Cerebellar nuclear complex (tissue), 1 donor: Measurements from ENCODE around the gene SULT2B1.
"Not testable (repeated sequence)": the region's sequence is repeated elsewhere in the genome, so short reads cannot be mapped to it uniquely, and the experiment has no call there.

Source experiments
- DNase-seq, 2 experiments: peaks; one replicate each; lab custom pipeline; 2025; lab: John Stamatoyannopoulos, UW

The SULT2B1 gene

GRCh38 chr19:48558018-48558684, 6.2 kb downstream of the SULT2B1 start:
- DNase-seq = no peak

DNA sequence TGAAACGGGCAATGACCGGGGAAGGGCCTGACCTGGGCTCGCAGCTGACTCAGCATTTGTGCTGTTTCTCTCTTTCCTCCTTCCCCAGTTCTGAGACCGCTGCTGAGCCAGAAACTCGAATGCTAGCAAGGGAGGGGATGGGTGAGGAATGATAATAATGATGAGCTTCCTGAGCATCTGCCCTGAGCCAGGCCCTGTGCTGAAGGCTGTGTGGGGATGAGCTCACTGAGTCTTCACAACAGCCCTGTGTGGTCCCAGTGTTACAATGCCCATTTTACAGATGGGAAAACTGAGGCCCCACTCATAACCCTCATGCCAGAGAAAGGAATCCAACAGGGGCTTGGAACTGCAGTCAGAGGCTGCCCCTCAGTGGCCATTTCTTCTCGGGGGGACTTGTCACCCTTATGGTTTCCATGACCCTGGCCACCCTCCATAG, 8.1 kb downstream of the SULT2B1 start:
- no peak for DNase-seq

GRCh38 chr19:48561412-48561811, 9.4 kb downstream of the SULT2B1 start:
- DNase-seq = no peak

DNA sequence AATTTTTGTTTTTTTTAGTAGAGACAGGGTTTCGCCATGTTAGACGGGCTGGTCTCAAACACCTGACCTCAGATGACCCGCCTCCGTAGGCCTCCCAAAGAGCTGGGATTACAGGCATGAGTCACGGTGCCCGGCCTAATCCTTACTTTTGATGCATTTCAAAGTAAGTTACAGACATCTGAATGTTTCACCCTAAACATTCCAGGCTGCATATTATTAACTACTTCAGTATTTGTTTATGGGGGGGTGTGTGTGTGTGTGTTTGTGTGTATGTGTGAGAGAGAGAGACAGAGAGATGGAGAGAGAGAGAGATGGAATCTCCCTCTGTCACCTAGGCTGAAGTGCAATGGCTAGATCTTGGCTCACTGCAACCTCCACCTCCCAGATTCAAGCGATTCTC, 13.1 kb downstream of the SULT2B1 start:
- DNase-seq = no peak

DNA sequence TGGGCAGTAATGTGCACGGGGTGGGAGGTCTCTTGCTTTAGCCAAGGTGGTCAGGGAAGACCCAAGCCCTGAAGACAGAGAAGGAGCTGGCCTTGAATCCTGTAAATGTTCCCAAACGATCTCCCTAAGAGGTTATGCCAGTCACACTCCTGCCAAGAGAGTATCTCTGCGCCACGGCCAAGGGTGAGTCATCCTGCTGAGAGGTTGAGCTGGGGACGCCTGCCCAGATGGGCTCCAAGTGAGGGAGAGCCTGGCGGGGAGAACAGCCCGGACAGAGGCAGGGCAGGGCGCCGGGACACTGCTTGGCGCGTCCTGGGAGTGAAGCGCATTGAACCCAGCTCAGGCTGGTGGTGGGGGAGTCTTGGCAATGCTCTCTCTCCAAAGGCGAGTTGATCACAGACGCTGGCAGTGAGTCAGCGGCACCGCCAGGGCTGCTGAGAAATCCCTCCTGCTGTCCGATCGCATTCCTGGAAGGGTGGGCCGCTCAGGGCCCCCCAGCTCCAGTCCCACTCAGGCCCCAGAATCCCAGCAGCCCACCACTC, 16.4 kb downstream of the SULT2B1 start:
- no peak for DNase-seq

DNA sequence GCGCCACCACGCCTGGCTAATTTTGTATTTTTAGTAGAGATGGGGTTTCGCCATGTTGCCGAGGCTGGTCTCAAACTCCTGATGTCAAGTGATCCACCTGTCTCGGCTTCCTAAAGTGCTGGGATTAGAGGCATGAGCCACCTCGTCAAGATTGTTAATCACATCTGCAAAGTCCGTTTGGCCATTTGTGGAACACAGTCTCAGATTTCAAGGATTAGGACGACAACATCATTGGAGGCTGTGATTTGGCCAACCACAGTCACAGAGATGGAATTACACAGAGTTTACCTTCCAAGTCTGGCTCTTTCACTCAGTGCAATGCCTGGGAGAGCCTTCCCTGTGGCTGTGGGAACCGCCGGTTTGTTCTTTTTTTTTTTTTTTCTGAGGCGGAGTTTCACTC, 17.8 kb downstream of the SULT2B1 start:
- DNase-seq = no peak

- no peak for DNase-seq
These were observed 19.6 kb downstream of the SULT2B1 start for GRCh38 chr19:48571378-48572162.

DNA sequence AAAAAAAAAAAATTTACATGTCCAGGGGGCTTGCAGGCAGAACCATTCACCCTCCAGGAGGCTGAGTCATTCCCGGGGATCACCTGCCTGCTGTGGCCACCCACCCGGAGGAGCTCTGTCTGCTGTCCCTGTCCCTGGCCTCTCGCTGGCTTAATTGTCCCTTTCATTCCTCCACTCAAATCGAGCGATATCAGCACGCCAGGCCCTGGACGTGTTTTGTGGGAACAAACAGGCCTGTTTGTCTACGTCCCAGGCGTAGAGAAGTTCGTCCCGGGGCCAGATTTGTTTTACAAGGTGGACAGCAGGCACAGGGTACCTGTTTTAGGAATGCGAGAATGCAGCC, 21.2 kb downstream of the SULT2B1 start:
- DNase-seq = no peak

DNA sequence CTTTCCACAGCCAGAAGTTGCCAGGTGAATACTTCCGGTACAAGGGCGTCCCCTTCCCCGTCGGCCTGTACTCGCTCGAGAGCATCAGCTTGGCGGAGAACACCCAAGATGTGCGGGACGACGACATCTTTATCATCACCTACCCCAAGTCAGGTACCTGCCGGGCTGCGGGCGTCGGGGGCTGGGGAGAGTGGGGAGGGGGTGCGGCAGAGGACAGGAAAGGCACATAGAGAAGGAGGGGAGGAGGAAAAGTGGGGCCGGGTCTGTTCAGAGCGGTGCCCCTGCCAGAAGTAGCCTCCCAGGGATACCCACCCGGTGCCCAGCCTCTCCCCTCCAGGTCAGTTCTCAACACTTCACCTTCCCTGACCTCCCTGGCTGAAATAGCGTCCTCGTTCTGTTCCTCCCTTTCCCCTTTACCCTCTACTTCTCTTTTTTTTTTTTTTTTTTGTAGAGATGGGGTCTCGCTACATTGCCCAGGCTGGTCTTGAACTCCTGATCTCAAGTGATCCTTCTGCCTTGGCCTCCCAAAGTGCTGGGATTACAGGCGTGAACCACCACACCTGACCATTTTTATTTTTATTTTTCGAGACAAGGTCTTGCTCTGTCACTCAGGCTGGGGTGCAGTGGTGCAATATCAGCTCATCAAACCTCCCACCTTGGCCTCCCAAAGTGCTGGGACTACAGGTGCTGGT, 24.1 kb downstream of the SULT2B1 start:
- DNase-seq = no peak

DNA sequence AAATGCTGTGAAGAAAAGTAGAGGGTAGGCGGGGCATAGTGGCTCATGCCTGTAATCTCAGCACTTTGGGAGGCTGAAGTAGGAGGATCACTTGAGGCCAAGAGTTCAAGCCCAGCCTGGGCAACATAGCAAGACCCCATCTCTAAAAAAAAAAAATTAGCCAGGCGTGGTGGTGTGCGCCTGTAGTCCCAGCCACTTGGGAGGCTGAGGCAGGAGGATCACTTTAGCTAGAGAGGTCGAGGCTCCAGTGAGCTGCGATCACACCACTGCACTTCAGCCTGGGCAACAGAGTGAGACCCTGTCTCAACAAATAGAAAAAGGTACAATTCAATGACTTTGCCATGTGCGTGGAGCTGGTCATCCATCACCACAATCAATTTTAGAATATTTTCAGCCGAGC, 25.9 kb downstream of the SULT2B1 start:
- not testable (repeated sequence) for DNase-seq

DNA sequence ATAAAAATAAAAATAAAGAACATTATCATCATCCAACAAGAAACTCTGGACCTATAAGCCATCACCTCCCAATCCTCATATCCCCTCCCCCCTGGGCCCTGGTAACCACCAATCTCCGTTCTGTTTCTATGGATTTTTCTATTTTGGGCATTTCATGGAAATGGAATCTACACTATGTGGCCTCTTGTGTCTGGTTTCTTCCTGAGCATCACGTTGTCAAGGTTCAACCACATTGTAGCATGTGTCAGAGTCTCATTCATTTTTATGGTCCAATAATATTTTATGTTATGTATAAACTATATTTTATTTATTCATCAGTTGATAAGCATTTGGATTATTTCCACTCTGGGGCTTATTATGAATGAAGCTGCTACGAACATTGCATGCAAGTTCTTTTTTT, 26.9 kb downstream of the SULT2B1 start:
- DNase-seq = no peak

GRCh38 chr19:48582168-48582567, 30.2 kb downstream of the SULT2B1 start:
- DNase-seq = no peak

GRCh38 chr19:48587387-48587786, 35.4 kb downstream of the SULT2B1 start:
- no peak for DNase-seq

DNA sequence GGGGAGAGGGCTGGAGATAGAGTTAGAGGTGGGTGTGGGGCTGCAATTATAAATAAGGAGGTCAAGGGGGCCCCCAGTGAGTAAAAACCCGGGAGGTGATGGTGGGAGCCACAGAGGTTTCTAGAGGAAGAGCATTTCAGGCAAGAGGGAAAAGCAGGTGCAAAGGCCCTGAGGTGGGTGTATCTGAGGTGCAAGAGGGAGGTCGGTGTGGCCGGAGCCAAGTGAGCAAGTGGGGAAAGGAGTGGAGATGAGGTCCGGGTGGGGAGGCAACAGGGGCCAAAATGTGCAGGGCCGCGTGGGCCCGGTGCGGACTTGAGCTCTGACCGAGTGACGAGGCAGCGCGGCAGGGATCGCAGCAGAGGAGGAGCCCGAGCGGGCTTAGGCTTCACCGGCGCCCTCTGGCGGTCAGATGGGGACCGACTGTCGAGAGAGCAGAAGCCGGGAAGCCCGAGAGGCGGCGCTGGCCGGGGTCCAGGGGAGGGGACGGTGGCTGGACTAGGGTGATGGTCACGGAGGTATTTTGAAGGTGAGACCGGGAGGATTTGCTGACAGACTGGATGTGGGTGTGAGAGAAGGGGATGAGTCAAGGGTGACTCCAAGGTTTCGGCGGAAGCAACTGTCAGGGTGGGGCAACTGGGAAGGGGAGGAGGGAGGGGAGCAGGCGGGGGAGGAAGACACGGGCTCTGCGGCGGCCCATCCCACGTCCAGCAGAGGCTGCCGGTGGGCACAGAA, 36.9 kb downstream of the SULT2B1 start:
- DNase-seq = no peak

DNA sequence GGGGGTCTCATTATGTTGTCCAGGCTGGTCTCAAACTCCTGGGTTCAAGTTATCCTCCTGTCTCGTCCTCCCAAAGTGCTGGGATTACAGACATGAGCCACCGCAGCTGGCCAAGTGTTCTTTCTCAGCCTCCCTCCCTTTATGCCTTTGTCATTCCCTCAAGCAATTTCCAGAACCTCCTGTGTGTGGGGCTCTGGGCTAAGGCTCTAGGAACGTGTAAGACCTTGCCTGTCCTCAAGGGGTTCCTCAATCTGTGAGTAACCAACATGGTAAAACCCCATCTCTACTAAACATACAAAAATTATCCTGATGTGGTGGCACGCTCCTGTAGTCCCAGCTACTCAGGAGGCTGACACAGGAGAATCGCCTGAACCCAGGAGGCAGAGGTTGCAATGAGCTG, 39.0 kb downstream of the SULT2B1 start:
- no peak for DNase-seq

DNA sequence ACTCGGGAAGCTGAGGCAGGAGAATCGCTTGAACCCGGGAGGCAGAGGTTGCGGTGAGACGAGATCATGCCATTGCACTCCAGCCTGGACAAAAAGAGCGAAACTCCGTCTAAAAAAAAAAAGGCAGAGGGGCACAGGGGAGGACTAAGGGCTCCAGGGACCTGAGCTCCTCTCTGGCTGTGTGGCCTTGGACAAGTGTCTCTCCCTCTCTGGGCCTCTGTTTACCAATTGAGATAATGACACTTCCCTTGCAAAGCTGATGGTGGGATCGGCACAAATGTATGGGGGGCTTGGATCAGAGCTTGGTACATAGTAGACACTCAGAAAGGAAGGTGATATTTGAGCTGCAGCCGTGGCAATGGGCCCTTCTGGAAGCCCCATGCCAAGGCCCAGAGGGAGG, 43.2 kb downstream of the SULT2B1 start:
- no peak for DNase-seq

DNA sequence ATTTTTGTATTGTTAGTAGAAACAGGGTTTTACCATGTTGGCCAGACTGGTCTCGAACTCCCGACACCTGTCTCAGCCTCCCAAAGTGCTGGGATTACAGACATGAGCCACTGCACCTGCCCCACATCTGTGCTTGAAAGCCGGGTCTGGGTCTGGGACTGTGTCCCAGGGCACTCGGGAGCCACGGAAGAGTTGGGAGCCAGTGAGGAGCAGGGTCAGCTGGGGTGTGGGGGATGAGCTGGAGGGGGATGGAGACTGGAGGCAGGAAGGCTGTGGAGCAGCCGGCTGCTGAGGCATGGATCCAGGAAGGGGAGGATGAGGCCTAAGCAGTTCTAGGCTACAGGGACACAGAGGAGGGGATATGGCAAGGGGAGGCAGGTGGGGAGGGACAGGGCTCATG, 43.9 kb downstream of the SULT2B1 start:
- no peak for DNase-seq

DNA sequence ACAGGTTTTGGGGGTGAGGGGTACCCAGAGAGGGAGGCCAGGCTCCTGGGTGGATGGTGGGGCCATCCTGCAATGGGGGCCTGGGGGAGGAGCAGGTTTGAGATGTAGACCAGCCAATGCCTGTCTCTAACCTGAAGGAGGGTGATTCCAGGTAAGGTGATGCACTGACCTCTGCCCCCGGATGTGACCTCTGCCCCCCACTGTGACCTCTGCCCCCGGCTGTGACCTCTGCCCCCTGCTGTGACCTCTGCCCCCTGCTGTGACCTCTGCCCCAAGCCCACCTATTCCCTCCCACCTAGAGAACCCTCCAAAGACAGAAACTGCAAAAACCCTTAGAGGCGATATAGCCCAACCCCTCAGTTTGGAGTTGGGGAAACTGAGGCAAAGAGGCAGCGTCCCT, 44.3 kb downstream of the SULT2B1 start:
- no peak for DNase-seq

- no peak for DNase-seq
These were observed 44.9 kb downstream of the SULT2B1 start for GRCh38 chr19:48596679-48597465.

DNA sequence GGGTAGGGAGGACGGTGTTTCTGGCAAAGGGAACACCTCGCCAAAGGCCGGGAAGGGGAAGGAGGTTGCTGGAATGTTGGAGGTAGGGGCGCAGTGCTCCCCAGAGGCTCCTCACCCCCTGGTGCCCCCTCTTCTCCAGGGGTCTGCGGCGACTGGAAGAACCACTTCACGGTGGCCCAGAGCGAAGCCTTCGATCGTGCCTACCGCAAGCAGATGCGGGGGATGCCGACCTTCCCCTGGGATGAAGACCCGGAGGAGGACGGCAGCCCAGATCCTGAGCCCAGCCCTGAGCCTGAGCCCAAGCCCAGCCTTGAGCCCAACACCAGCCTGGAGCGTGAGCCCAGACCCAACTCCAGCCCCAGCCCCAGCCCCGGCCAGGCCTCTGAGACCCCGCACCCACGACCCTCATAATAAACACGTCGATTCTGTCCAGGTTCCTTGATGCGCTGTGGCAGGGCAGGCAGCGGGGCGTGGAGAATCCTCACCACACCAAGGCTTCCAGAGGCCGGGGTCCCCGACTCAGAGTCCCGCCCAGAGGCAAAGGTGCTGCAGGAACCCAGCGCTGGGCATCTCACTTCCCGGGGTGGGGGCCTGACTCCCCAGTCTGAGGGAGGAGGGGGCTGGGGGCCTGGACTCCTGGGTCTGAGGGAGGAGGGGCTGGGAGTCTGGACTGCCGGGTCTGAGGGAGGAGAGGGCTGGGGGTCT, 47.2 kb downstream of the SULT2B1 start:
- DNase-seq = no peak
